ENCODE measurements around the gene GNL3L. TPM values are rescaled to one million over a fixed set of nuclear protein-coding genes. Genes with fewer than 3 reads are reported as not detected.

The GNL3L gene
- total and polyA plus RNA-seq, 2 experiments from 2014 or later: 16.9 to 79.9 TPM

DNA sequence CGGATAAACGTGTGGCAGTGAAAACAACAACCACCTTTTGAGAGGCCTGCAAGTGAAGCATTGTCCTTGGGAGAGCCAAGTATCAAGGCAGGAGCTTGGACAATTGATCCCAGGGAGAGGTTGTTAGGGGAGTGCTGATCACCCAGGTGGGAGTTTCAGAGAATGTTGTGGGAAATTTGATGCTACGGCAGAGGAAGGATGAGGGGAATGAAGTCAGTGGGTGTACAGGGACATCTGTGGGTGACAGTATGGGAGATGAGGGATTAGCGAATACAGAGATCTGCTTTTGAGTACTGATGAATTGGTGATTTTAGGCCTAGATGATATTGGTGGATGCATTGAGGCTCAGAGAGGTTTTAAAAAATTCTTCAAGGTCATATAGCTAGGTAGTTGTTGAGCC lies 4.3 kb downstream of the GNL3L start:
- TF ChIP-seq JUNB (IDR thresholded peaks at IDR 0.05; ENCODE audit: unreplicated experiment): no peak
- TF ChIP-seq POLR2AphosphoS5 (IDR thresholded peaks at IDR 0.05; ENCODE audit: low read depth): no peak
- TF ChIP-seq CREB1 (CRISPR knock-in tag; IDR thresholded peaks at IDR 0.05; ENCODE audit: low read depth): no peak
- TF ChIP-seq ZNF114 (CRISPR knock-in tag; IDR thresholded peaks at IDR 0.05): no peak
- no peak for TF ChIP-seq NANOG (IDR thresholded peaks at IDR 0.05; ENCODE audit: borderline replicate concordance)
- TF ChIP-seq EZH2 (IDR thresholded peaks at IDR 0.05; ENCODE audit: low read depth, unreplicated experiment): no peak
- TF ChIP-seq, protein P1, sequence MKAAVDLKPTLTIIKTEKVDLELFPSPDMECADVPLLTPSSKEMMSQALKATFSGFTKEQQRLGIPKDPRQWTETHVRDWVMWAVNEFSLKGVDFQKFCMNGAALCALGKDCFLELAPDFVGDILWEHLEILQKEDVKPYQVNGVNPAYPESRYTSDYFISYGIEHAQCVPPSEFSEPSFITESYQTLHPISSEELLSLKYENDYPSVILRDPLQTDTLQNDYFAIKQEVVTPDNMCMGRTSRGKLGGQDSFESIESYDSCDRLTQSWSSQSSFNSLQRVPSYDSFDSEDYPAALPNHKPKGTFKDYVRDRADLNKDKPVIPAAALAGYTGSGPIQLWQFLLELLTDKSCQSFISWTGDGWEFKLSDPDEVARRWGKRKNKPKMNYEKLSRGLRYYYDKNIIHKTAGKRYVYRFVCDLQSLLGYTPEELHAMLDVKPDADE (IDR thresholded peaks at IDR 0.05): no peak
- TF ChIP-seq, protein P2, sequence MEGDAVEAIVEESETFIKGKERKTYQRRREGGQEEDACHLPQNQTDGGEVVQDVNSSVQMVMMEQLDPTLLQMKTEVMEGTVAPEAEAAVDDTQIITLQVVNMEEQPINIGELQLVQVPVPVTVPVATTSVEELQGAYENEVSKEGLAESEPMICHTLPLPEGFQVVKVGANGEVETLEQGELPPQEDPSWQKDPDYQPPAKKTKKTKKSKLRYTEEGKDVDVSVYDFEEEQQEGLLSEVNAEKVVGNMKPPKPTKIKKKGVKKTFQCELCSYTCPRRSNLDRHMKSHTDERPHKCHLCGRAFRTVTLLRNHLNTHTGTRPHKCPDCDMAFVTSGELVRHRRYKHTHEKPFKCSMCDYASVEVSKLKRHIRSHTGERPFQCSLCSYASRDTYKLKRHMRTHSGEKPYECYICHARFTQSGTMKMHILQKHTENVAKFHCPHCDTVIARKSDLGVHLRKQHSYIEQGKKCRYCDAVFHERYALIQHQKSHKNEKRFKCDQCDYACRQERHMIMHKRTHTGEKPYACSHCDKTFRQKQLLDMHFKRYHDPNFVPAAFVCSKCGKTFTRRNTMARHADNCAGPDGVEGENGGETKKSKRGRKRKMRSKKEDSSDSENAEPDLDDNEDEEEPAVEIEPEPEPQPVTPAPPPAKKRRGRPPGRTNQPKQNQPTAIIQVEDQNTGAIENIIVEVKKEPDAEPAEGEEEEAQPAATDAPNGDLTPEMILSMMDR (conservative IDR thresholded peaks at IDR 0.05; ENCODE audit: low read depth in 2 of 2): no peak
- TF ChIP-seq, protein P3, sequence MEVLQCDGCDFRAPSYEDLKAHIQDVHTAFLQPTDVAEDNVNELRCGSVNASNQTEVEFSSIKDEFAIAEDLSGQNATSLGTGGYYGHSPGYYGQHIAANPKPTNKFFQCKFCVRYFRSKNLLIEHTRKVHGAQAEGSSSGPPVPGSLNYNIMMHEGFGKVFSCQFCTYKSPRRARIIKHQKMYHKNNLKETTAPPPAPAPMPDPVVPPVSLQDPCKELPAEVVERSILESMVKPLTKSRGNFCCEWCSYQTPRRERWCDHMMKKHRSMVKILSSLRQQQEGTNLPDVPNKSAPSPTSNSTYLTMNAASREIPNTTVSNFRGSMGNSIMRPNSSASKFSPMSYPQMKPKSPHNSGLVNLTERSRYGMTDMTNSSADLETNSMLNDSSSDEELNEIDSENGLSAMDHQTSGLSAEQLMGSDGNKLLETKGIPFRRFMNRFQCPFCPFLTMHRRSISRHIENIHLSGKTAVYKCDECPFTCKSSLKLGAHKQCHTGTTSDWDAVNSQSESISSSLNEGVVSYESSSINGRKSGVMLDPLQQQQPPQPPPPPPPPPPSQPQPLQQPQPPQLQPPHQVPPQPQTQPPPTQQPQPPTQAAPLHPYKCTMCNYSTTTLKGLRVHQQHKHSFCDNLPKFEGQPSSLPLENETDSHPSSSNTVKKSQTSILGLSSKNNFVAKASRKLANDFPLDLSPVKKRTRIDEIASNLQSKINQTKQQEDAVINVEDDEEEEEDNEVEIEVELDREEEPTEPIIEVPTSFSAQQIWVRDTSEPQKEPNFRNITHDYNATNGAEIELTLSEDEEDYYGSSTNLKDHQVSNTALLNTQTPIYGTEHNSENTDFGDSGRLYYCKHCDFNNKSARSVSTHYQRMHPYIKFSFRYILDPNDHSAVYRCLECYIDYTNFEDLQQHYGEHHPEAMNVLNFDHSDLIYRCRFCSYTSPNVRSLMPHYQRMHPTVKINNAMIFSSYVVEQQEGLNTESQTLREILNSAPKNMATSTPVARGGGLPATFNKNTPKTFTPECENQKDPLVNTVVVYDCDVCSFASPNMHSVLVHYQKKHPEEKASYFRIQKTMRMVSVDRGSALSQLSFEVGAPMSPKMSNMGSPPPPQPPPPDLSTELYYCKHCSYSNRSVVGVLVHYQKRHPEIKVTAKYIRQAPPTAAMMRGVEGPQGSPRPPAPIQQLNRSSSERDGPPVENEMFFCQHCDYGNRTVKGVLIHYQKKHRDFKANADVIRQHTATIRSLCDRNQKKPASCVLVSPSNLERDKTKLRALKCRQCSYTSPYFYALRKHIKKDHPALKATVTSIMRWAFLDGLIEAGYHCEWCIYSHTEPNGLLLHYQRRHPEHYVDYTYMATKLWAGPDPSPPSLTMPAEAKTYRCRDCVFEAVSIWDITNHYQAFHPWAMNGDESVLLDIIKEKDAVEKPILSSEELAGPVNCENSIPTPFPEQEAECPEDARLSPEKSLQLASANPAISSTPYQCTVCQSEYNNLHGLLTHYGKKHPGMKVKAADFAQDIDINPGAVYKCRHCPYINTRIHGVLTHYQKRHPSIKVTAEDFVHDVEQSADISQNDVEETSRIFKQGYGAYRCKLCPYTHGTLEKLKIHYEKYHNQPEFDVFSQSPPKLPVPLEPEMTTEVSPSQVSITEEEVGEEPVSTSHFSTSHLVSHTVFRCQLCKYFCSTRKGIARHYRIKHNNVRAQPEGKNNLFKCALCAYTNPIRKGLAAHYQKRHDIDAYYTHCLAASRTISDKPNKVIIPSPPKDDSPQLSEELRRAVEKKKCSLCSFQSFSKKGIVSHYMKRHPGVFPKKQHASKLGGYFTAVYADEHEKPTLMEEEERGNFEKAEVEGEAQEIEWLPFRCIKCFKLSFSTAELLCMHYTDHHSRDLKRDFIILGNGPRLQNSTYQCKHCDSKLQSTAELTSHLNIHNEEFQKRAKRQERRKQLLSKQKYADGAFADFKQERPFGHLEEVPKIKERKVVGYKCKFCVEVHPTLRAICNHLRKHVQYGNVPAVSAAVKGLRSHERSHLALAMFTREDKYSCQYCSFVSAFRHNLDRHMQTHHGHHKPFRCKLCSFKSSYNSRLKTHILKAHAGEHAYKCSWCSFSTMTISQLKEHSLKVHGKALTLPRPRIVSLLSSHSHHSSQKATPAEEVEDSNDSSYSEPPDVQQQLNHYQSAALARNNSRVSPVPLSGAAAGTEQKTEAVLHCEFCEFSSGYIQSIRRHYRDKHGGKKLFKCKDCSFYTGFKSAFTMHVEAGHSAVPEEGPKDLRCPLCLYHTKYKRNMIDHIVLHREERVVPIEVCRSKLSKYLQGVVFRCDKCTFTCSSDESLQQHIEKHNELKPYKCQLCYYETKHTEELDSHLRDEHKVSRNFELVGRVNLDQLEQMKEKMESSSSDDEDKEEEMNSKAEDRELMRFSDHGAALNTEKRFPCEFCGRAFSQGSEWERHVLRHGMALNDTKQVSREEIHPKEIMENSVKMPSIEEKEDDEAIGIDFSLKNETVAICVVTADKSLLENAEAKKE (CRISPR knock-in tag; IDR thresholded peaks at IDR 0.05): no peak
- no peak for TF ChIP-seq ZNF331 (CRISPR knock-in tag; IDR thresholded peaks at IDR 0.05; ENCODE audit: low read depth)
- TF ChIP-seq, protein P4, sequence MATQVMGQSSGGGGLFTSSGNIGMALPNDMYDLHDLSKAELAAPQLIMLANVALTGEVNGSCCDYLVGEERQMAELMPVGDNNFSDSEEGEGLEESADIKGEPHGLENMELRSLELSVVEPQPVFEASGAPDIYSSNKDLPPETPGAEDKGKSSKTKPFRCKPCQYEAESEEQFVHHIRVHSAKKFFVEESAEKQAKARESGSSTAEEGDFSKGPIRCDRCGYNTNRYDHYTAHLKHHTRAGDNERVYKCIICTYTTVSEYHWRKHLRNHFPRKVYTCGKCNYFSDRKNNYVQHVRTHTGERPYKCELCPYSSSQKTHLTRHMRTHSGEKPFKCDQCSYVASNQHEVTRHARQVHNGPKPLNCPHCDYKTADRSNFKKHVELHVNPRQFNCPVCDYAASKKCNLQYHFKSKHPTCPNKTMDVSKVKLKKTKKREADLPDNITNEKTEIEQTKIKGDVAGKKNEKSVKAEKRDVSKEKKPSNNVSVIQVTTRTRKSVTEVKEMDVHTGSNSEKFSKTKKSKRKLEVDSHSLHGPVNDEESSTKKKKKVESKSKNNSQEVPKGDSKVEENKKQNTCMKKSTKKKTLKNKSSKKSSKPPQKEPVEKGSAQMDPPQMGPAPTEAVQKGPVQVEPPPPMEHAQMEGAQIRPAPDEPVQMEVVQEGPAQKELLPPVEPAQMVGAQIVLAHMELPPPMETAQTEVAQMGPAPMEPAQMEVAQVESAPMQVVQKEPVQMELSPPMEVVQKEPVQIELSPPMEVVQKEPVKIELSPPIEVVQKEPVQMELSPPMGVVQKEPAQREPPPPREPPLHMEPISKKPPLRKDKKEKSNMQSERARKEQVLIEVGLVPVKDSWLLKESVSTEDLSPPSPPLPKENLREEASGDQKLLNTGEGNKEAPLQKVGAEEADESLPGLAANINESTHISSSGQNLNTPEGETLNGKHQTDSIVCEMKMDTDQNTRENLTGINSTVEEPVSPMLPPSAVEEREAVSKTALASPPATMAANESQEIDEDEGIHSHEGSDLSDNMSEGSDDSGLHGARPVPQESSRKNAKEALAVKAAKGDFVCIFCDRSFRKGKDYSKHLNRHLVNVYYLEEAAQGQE (IDR thresholded peaks at IDR 0.05; ENCODE audit: unreplicated experiment): no peak
- TF ChIP-seq STAT1 (IDR thresholded peaks at IDR 0.05; ENCODE audit: unreplicated experiment): no peak
- H3K4me3 Mint-ChIP-seq: no peak overlapping the region
- no peaks in the 10 kb centered on the region for H3K27me3 ChIP-seq (ENCODE audit: insufficient read depth)

More for the DNA sequence above, 4.3 kb downstream of the GNL3L start:
- Histone ChIP-seq H3K4me3 (no peak overlapping the region), H3K4me1 (ENCODE audit: insufficient read depth) (no peaks in the 10 kb centered on the region), H2AFZ (no peak overlapping the region), H3K79me2 (replicated peaks; ENCODE audit: insufficient read depth) (peaks cover 67% of the 10 kb centered on the region), H4K20me1 (replicated peaks; ENCODE audit: insufficient read depth) (no peaks in the 10 kb centered on the region), H3K9me2 (ENCODE audit: insufficient read depth) (no peaks in the 10 kb centered on the region), H3K27ac (ENCODE audit: low read depth) (no peak overlapping the region), H3K36me3 (ENCODE audit: insufficient read depth) (peaks cover 4% of the 10 kb centered on the region), H3F3A (replicated peaks; ENCODE audit: low read depth) (no peaks in the 10 kb centered on the region), H3K4me2 (no peak overlapping the region)
- H3K4me1 Mint-ChIP-seq: peaks cover 12% of the 10 kb centered on the region
- H3K27ac Mint-ChIP-seq: peak overlapping the region; percentile 36; the same call in 1 of the 2 replicates
- peaks cover 62% of the 10 kb centered on the region for H3K36me3 Mint-ChIP-seq (ENCODE audit: low read depth)
- ATAC-seq (no peak), DNase-seq (ENCODE audit: low spot score) (no peak)
- peaks cover 5% of the 10 kb centered on the region for H3K27me3 Mint-ChIP-seq (ENCODE audit: insufficient read depth, low read depth, poor library complexity)
- H3K9me3 Mint-ChIP-seq: no peaks in the 10 kb centered on the region; the same call in 2 of the 3 replicates
